SHP77 (cell line): ENCODE data around the gene ATP13A1.

Source experiments
- DNase-seq, 2 experiments: peaks; one replicate each; lab custom pipeline; 2025; lab: John Stamatoyannopoulos, UW

The ATP13A1 gene

DNA sequence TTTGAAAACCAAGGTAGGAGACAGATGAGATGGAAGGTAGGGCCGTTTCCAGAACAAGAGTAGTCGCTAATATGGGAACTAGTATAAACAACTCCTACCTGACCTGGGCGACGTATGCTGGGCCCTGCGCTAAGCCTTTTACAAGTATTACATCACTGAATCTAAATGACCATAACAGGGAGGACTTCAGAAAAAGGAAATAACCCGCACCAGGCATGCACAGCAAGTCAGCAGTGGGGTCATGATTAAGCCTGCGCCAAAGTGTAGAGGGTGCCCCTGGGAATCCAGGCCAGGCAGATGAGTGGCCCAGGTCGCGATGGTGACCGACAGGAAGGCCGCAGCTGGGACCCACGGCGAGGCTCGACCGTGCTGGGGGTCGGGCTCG lies 613 bp downstream of the ATP13A1 start:
- DNase-seq, result no peak

GRCh38 chr19:19662344-19662743 lies 1.1 kb downstream of the ATP13A1 start:
- no peak for DNase-seq

DNA sequence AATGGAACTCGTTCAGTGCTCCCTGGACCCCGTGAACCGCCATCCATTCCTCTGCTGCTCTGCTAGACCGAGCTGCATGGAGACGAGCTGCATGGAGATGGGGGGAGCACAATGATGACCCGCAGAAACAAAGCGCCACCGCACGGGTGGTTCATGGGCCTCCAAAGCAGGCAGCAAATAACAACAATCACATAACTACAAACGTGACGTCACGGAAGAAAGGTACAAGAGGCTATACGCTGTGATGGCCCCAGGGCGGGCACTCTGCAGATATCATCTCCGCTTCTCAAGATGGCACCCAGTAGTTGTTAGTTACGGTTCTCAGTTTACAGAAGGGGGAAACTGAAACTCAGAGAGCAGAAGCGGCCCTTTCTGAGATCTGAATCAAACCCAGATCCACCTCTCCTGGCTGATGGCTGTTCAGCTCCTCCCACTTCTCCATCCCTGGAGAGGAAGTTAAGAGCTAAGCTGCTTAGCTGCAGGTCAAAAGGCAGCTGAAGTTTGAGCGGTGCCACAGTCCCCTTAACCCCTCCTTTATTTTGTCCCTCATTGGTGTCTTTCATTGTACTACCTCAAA lies 1.7 kb downstream of the ATP13A1 start:
- DNase-seq, result no peak

DNA sequence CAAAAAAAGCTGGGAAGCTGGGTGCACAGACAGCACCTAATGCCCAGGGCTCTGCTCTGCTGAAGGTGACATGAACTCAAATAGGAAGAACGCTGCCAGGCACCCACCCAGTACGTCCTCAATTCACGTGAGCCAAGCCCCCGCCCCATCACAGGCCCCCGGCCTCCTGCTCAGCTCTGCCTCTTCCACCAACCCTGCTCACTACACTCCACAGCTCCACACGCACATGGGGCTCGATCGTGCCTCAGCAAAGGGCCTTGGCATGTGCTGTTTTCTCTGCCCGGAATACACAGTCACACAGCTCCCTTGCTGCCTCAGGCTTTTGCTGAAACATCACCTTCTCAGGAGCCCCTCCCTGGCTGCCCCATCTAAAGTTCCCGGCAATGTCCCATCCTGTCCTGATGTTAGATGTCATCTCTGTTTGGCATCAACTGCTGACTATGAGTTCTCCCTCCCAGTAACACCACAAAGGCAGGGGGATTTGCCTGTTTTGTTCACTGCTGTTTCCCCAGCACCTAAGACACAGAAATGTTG lies 2.3 kb downstream of the ATP13A1 start:
- no peak for DNase-seq

DNA sequence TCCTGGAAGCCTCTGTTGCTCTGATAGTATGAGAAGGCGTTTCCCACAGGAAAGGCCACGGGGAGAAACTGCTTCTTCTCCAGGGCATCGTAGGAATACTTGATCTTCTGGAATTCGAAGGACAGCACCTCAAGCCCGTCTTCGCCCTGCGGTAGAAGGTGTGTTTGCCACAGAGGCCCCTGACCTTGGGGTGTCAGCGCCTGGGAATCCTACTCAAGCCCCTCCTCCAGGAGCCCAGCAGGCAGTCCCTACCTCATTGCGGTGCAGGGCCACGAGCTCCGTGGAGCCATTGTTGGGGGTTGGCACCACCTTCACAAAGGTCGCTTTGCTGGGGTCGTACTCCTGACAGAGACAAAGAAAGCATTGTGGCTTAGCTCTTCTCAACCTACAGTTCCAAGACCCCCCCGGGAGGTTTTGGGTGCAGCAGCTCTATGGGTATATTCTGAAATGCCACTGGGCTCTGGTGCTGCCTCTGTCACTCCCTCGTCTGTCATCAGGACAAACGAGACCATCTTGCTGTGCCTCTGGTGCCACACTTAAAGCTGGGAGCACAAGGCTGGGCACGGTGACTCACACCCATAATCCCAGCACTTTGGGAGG lies 3.7 kb downstream of the ATP13A1 start:
- DNase-seq, result no peak

DNA sequence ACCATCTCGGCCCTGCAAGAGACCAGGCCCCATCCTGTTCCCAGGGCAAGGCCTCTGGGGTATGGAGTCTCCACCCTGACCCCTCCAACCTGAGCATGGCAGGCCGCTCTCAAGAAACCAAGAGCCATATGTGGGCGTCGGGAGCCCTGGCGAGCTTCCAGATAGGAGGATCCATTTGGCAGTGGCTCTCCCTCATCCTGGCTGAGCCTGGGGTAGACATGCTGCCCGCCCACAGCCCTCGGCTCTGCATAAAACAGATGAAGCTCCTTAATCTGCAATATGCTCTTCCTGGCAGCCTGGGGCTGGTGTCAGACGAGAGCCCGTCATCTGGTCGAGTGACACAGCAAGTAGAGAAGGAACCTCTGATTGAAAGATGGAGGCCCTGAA lies 6.1 kb downstream of the ATP13A1 start:
- no peak for DNase-seq

DNA sequence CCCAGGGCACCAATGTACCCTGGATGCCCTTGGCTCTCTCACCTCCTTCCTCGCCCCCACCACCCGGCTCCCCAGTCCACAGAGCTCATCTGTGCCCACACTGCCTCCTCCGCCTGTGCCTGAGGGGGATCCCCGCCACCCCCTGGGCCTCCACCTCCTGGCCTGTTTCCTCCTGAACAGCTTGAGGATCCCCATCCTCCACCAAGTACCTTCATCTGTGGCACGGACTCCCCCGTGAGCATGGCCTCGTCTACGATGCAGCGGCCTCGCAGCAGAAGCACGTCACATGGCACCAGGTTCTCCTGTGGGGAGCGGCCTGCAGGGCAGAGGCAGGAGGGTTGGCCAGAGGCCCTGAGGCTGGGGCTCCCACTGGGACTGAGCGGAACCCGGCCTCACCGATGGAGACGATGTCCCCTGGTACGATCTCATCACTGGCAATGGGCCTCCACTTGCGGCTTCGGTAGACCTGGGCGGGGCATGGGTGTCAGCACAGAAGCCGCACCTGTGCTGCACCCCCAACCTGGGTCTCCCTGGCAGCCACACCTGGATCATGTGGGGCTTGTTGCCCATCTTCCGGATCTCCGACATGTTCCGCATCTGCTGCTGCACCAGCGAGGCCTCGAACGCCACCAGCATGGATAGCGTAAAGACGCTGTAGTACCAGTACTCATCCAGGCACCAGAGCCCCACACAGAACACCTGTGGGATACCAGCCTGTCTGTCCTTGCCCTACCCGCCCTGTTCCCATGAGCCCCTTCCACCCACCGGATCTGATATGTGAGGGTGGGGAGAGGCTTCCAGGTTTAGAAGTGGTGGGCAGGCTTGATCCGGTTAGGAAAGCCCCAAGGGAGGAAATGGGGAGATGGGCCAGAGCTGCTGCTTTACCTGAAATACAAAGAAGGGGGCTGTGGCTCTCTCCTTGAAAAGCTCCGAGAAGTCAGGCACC lies 6.8 kb downstream of the ATP13A1 start:
- DNase-seq, result no peak

GRCh38 chr19:19655641-19656343 lies 7.7 kb downstream of the ATP13A1 start:
- no peak for DNase-seq

DNA sequence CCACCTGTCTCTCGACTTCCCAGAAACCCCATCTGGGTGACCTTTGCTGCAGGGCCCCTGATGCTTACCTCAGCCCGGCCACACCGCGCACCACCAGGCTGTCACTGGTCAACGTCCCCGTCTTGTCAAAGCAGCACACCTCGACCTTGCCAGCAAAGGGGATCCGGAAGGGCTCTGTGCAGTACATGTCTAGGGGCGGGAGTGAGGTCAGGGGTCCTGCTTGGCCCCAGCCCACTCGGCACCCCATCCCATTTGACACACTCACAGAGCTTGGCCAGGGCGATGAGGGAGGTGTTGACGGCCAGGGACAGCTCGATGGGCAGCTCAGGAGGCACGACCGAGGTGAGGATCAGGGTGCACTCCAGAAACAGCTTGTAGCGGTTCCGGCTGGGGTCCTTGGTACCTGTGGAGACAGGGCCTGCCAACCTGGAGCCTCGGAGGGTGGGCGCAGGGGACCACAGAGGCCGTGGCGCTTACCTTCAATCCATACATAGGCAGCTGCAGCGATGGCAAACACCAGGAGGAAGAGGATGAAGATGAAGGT lies 8.4 kb downstream of the ATP13A1 start:
- DNase-seq, result no peak

- no peak for DNase-seq
Observed at GRCh38 chr19:19654441-19654840, 9.0 kb downstream of the ATP13A1 start.

GRCh38 chr19:19653597-19654147 lies 9.8 kb downstream of the ATP13A1 start:
- DNase-seq, result no peak

DNA sequence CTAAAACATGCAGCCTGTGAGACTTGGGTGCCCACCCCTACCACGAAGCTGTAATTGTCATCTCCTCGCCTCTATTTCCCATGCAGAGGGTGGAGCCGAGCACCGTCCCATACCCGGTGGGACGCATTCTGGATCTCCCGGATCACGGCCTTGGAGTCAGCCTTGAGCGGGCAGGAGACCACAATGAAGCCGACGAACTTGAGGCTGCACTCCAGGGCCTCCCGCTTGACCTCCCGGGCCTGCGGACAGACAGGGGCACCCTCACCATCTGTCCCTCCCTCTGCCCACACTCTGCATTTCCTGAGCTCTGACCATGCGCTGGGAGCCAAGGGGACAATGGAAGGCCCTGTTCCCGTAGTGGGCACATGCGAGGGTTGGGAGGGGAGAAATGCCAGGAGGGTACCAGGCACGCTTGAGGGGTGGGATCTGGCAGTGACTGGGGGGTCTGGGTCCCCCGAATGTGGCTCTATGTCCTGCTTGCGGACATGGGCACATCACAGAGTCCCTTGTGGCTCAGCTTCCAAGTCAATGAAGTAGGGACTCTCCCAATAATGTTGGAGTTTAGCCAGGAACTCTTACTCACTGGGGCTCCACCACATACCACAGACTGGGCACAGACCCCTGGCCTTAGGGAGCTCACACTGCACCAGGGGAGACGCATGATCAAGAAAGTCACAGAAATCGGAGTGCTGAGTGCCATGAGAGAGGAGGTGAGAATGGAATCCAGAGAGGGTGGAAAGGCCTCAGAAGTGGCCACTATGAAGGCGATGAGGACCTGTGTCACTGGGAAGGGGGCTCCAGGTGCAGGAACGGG lies 10.8 kb downstream of the ATP13A1 start:
- DNase-seq, result no peak

GRCh38 chr19:19651076-19651475 lies 12.4 kb downstream of the ATP13A1 start:
- DNase-seq, result no peak

GRCh38 chr19:19650331-19650730 lies 13.1 kb downstream of the ATP13A1 start:
- DNase-seq, result no peak

DNA sequence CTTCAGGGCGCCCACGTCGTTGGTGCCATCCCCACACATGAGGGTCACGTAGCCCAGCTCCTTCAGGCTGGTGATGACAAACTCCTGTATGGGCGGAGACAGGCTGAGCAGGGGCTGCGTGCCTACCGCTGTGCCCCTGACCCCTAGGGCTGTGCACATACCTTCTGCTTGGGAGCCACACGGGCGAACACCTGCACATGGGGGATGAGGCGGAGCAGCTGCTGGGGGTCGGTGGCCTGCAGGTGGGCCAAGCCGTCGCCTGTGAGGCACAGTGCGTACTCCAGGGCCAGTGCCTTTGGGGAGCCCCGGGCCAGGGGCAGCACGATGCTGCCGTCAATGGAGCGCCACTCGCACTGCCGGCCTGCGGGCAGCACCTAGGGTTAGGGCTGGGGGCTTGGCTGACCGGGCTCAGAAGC lies 13.9 kb downstream of the ATP13A1 start:
- DNase-seq, result no peak

- DNase-seq, result no peak
Observed at GRCh38 chr19:19649155-19649554, 14.3 kb downstream of the ATP13A1 start.

- no peak for DNase-seq
Observed at GRCh38 chr19:19647037-19647835, 16.2 kb downstream of the ATP13A1 start.

DNA sequence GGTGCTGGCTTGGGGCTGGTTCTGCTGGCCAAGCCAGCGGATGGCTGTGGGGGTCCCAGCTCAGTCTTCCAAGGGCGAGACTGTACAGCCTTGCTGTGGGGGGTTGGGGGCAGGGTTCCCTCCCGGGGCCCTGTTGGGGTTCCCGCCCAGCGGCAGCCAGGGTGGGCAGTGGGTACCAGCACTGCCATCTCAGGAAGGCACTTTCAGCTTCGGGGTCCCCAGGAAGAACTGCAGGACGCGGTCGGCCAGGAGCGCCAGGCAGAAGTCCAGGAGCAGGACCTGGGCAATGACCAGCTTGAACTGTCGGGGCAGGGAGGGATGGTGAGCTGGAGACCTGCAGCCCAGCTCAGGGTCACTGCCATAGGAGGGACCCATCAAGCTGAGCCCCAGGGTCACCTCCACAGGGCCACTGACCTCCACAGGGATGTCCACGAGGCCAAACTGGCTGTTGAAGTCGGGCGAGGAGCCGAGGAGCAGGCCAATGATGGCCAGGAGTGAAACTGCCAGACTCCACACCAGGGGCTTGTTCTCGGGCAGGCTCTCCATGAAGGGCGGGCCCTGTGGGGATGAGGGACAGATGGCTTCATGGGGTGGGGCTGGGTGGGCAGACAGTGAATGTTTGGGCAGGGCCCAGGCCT lies 18.1 kb downstream of the ATP13A1 start:
- DNase-seq, result no peak

DNA sequence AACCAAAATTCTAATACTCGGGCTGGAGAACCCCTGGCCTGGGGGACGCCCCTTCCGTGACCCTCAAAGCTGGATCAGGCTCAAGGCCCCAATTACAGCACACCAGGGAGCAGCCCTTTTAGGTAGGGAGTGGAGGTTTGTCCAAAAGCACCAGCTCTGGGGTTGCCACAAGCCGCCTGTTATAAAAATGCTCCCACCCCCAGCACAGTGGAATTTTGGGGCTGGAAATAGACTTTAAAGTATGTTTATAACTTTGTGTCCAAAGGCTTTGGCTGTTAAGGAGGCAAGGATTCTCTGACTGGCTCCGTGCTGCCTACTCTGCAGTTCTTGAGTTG lies 19.5 kb downstream of the ATP13A1 start:
- no peak for DNase-seq
